Cardiac septum (tissue), 1 donor: ENCODE results near the gene MED15. TPM values are rescaled to one million over a fixed set of nuclear protein-coding genes. Genes with fewer than 3 reads are reported as not detected.

ENCODE experiments used
- DNase-seq: peaks from one replicate; pipeline ENCODE4 v3.0.0-alpha.2; 2020; ENCODE audit warnings: low spot score
- intact Hi-C: fragments of 100-400 bp; cut with DNase I; formaldehyde crosslinking; loops from one replicate; pipeline ENCODE4 v1.14.0; 2022
- total RNA-seq: library from RNA; stranded (reverse); fragmentation: NEBNext Ultra II Directional; extraction: Animal tissue kit (Norgen Biotek cat#: 25700); gene quantifications from one replicate; pipeline ENCODE4 v1.2.1, GENCODE V29; 2021
- donor health status: DM: no; HTN: no; CAD: no.

The MED15 gene
- total RNA-seq, 1 donor from 2014 or later: 43.9 TPM

- intact Hi-C loops: no loop called here
- peak; percentile 33 for DNase-seq
Measured at GRCh38 chr22:20548806-20549205, 41.4 kb downstream of the MED15 start.

- DNase-seq: peak; percentile 50
- intact Hi-C loops: no loop called here
Measured at GRCh38 chr22:20549232-20549841, 41.9 kb downstream of the MED15 start.

- DNase-seq: peak; percentile 54
- intact Hi-C loops: loop anchor here (5.0 to 10.0 kb wide), 2 partner anchors 43 to 125 kb away; partner anchors contain the start of gene MED15
Measured at GRCh38 chr22:20550057-20550817, 42.8 kb downstream of the MED15 start.

- intact Hi-C loops: loop anchor here (5.0 to 10.0 kb wide), 2 partner anchors 44 to 126 kb away; partner anchors contain the start of gene MED15
- DNase-seq: peak; percentile 71
Measured at GRCh38 chr22:20550851-20551744, 43.7 kb downstream of the MED15 start.

GRCh38 chr22:20551805-20552442 is 44.5 kb downstream of the MED15 start:
- intact Hi-C loops: loop anchor here (5.0 to 10.0 kb wide), 2 partner anchors 45 to 127 kb away; partner anchors contain the start of gene MED15
- peak; percentile 72 for DNase-seq

- intact Hi-C loops: loop anchor here (5.0 to 10.0 kb wide), 2 partner anchors 45 to 128 kb away; partner anchors contain the start of gene MED15
- DNase-seq: peak; percentile 85
Measured at GRCh38 chr22:20552443-20553401, 45.3 kb downstream of the MED15 start.

GRCh38 chr22:20553947-20554741 is 46.7 kb downstream of the MED15 start:
- peak; percentile 76 for DNase-seq
- intact Hi-C loops: loop anchor here (5.0 to 10.0 kb wide), 2 partner anchors 47 to 129 kb away; partner anchors contain the start of gene MED15

- intact Hi-C loops: loop anchor here (5.0 to 10.0 kb wide), 2 partner anchors 48 to 130 kb away; partner anchors contain the start of gene MED15
- DNase-seq: peak; percentile 56
Measured at GRCh38 chr22:20554824-20555223, 47.4 kb downstream of the MED15 start.

- intact Hi-C loops: loop anchor here (10.0 kb wide), 1 partner anchor 134 kb away; no protein-coding TSS in a partner anchor
- DNase-seq: peak; percentile 43
Measured at GRCh38 chr22:20558534-20558933, 51.1 kb downstream of the MED15 start.

- intact Hi-C loops: loop anchor here (10.0 kb wide), 1 partner anchor 134 kb away; no protein-coding TSS in a partner anchor
Measured at GRCh38 chr22:20559174-20559760, 51.9 kb downstream of the MED15 start.

GRCh38 chr22:20560716-20561115 is 53.3 kb downstream of the MED15 start:
- intact Hi-C loops: loop anchor here (5.0 kb wide), 1 partner anchor 137 kb away; no protein-coding TSS in a partner anchor
- DNase-seq: no peak

More at GRCh38 chr22:20559174-20559760, 51.9 kb downstream of the MED15 start:
- no peak for DNase-seq

GRCh38 chr22:20561882-20562281 is 54.5 kb downstream of the MED15 start:
- DNase-seq: no peak
- intact Hi-C loops: loop anchor here (5.0 kb wide), 1 partner anchor 135 kb away; no protein-coding TSS in a partner anchor

GRCh38 chr22:20562607-20563465 is 55.4 kb downstream of the MED15 start:
- peak; percentile 43 for DNase-seq
- intact Hi-C loops: loop anchor here (5.0 kb wide), 1 partner anchor 134 kb away; no protein-coding TSS in a partner anchor

GRCh38 chr22:20563466-20563906 is 56.1 kb downstream of the MED15 start:
- intact Hi-C loops: loop anchor here (5.0 kb wide), 1 partner anchor 134 kb away; no protein-coding TSS in a partner anchor
- no peak for DNase-seq

GRCh38 chr22:20563941-20564371 is 56.5 kb downstream of the MED15 start:
- DNase-seq: no peak
- intact Hi-C loops: loop anchor here (5.0 kb wide), 1 partner anchor 133 kb away; no protein-coding TSS in a partner anchor
